OCI-M1 (cell line): Measurements from ENCODE around the gene FRA10AC1.
A peak's percentile ranks its signal among the peaks of the same experiment; 100 is the strongest.
"Not testable (repeated sequence)": the region's sequence is repeated elsewhere in the genome, so short reads cannot be mapped to it uniquely, and the experiment has no call there.

Experiments
- DNase-seq: peaks from one replicate; lab custom pipeline; 2025; lab: John Stamatoyannopoulos, UW

The FRA10AC1 gene

GRCh38 chr10:93703066-93703465 lies 674 bp upstream of the FRA10AC1 start:
- DNase-seq: peak; percentile 57

GRCh38 chr10:93701866-93702209 lies 554 bp downstream of the FRA10AC1 start:
- DNase-seq: peak; percentile 80

DNA sequence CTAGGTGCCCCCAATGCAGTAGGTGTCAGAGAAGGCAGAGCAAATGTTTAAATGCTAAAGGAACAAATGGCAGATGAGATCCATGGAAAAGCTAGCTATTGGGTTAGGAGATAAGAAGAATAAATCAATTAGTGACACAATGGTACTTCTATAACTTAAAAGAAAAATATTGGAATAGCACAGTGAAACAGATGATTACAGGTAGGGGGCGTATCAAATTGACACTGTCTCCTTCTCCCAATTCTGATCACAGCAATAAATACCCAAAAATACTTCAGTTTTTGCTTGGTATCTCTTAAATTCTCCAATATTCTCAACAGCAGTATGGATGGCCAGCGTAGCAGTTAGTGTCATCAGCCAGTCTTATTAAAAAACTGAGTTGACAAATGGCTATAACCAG lies 5.2 kb downstream of the FRA10AC1 start:
- no peak for DNase-seq

DNA sequence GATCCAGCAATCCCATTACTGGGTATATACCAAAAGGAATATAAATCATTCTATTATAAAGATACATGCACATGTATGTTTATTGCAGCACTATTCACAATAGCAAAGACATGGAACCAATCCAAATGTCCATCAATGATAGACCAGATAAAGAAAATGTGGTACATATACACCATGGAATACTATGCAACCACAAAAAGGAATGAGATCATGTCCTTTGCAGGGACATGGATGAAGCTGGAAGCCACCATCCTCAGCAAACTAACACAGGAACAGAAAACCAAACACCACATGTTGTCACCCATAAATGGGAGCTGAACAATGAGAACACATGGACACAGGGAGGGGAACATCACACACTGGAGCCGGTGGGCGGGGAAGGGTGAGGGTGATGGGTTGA lies 5.8 kb downstream of the FRA10AC1 start:
- not testable (repeated sequence) for DNase-seq

DNA sequence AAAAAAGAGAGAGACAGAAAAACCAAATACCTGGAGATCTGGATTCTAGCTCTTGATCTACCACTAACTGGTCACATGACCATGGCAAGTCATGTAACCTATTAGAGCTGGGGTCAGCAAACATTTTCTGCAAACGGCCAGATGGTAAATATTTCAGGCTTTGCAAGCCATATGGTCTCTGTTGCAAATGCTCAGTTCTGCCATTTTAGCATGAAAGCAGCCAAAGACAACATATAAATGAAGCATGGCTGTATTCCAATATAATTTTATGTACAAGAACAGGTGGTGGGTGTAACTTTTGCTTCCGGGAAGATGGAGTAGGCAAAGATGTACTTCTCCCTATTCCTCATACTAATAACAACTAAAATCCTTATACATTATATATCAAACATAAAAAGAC lies 6.7 kb downstream of the FRA10AC1 start:
- no peak for DNase-seq

DNA sequence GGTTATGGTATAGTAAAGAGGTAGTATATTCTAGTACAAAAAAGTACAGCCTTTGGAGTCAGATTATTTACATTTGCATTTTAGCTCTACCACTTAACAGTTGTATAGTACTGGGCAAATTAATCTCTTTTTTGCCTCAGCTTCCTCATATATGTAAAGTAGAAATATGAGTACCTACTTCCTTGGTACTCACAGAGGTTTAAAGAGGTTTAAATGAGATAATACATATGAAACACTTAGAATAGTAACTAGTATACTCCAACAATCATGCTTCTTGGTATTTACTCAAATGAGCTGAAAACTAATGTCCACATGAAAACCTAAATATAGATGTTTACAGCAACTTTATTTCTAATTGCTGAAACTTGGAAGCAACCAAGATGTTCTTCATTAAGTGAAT lies 14.7 kb downstream of the FRA10AC1 start:
- DNase-seq: no peak

GRCh38 chr10:93680412-93681047 lies 21.9 kb downstream of the FRA10AC1 start:
- peak; percentile 76 for DNase-seq

GRCh38 chr10:93678805-93679587 lies 23.4 kb downstream of the FRA10AC1 start:
- DNase-seq: no peak

DNA sequence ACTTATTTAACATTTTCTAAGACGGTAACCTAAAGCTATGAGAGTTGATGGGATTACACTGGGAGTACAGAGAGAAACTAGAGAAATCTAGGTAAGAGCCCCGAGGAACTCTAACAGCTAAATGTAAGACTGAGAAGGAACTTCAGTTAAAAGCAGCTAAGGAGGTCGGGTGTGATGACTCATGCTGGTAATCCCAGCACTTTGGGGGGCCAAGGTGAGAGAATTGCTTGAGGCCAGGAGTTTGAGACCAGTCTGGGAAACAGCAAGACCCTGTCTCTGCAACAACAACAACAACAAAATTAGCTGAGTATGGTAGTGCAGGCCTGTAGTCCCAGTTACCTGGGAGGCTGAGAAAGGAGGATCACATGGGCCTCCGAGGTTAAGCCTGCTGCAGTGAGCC lies 24.0 kb downstream of the FRA10AC1 start:
- DNase-seq: no peak

DNA sequence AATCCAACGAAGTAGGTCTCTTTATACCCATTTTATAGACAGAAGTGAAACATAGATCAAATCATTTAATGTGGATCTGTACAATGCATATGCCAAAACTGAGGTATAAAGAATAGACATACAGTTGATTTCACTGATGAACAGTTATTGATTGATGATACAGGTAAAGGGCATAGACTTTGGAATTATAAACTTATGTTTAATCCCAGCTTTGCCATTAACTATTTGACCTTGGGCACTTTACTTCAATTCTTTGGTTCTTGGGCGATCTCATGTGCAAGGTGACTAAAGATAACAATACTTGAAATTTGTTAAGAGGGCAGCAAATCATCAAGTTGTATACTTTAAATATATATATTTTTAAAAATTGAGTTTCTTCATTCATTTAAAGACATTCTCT lies 28.6 kb downstream of the FRA10AC1 start:
- no peak for DNase-seq

GRCh38 chr10:93672890-93673289 lies 29.5 kb downstream of the FRA10AC1 start:
- DNase-seq: no peak

DNA sequence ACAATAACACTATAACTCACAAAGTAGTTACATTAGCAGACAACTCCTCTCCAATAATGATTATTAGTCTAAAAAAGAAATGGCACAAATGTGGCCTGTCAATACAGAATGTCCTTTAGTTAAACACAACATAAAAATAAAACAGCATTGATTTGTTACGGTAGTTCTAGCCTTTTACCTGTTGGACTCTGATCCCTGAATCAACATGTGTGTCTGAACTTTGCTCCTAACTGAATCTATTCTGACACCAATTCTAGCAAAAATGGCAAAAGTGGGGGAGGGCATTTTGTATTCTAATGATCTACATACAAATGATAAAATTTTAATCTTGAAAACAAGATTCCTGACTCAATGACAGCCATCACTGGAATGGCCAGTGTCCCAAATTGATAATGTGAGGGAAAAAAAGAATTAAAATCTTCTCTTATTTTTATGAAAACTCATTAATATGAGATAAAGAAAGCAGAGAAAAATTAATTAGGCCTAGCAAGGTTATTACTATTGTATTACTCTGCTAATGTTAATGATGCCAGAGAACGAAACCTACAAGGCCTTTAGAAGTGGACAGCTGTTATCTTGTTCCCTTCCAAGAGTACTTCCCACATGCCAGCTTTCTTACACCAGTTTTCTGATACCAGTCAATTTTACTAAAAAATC lies 30.2 kb downstream of the FRA10AC1 start:
- DNase-seq: no peak

DNA sequence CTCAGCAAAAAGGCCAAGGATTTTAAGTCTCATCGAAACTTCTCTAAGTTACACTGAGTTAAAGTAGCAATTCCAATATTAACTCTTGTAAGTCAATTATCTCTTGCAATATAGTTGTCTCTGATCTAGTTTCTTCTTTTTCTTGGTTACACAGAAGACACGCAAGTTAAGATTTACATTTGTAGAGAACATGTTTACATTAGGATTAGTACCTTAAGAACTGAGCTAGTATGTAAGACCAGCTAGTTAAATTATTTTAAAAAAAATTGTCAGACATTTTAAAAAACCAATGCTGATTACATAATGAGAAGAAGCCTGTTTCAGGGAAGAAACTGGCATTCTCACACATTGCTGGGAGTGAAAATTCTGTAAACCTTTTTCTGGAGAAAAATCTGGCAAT lies 31.4 kb downstream of the FRA10AC1 start:
- no peak for DNase-seq

DNA sequence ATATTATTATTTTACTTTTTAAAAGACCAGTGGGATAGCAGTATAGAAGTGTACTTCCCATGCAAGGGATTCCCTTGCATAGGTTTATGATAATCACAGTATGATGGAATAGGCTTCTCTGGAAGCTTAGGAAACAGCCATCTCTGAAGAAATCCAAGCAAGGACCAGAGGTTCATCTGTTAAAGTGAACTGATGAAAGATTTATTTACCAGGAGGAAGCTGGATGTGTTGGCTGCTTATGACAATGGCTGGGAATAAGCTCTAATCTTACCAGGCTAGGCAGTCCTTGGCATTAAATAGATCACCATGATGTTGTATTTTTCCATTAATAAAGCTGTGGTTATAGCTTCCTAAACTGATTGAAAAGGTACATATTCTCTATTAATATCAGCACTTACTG lies 32.0 kb downstream of the FRA10AC1 start:
- DNase-seq: no peak

GRCh38 chr10:93667795-93668194 lies 34.6 kb downstream of the FRA10AC1 start:
- no peak for DNase-seq

DNA sequence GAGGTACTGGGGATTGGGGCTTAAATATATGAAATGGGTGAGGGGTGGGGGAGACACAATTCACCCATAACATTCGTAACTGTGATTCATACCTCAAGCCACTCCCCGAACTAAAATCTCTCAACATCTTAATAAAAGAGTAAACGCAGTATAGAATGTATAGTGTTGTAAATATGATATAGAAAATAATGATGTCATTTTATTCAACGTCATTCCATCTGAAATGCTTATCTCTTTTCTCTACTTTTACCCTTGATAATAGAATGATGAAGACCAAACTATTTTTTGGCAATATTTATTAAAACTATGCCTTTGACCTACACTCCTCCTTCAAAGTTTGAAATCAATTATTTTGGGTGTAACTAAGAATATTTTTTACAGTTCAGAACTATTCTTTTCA lies 36.4 kb downstream of the FRA10AC1 start:
- DNase-seq: no peak

DNA sequence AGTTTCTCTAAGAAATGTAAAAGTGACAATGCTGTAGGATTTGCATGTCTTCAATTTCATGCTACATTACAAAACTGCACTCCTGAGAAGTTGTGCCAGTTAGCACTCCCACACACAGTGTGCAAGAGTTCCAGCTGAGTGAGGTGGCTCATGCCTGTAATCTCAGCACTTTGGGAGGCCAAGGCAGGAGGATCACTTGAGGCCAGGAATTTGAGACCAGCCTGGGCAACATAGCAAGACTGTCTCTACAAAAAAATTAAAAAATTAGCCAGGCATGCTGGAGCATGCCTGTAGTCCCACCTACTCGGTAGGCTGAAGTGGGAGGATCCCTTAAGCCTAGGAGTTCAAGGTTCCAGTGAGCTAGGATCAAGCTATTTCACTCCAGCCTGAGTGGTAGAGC lies 44.6 kb downstream of the FRA10AC1 start:
- DNase-seq: no peak

DNA sequence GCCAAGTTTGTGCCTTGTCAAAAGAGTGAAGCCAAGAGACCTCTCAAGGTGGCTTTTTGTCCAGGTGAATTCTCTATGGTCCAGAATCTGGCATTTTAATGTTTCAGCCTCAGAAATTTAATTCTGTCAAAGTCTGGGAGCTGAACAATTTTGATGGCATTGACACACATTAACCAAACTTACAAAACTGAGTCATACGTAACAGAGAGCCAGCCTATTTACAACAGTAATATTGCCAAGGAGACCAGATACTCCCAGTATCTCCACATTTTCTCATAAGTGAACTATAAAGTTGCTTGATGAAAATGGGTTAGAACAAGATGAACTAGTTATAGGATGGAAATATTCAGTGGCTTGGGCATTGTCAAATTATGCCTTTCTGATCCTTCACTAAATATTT lies 46.2 kb downstream of the FRA10AC1 start:
- DNase-seq: no peak

DNA sequence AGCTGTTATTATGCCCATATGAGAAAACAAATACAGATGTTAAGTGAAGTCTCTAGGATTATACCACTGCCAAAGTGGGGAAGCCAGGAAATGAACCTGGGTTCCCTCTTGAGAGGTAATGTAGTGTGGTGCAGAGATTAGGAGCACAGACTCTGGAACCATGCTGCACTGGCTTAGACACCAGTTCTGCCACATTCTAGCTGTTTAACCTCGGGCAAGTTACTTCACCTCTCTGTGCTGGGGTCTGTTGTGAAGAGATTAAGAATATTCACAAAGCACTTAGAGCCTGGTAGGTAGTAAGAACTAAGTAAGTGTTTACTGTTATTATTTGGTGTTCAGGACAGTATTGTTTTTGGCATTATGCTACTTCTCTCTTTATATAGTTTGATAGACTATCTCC lies 48.2 kb downstream of the FRA10AC1 start:
- DNase-seq: no peak

DNA sequence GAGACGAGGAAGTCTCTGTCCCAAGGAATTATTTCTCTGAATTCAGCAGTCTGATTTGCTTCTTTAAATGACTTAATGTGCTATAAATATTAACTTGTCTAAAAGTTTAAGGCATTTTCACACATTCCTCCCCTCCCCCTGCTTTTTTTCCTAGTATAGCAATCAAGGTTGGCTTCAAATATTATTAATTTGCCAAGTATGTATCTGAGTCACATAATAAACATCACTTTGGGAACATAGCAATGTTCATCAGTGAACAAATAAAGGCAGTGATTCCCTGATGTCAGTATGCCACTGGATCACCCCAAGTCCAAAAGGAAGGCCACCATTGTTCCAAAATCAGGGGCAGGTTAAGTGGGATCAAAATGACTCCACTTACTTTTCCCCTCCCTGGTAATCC lies 49.5 kb downstream of the FRA10AC1 start:
- no peak for DNase-seq

GRCh38 chr10:93639791-93640190 lies 62.6 kb downstream of the FRA10AC1 start:
- DNase-seq: no peak

DNA sequence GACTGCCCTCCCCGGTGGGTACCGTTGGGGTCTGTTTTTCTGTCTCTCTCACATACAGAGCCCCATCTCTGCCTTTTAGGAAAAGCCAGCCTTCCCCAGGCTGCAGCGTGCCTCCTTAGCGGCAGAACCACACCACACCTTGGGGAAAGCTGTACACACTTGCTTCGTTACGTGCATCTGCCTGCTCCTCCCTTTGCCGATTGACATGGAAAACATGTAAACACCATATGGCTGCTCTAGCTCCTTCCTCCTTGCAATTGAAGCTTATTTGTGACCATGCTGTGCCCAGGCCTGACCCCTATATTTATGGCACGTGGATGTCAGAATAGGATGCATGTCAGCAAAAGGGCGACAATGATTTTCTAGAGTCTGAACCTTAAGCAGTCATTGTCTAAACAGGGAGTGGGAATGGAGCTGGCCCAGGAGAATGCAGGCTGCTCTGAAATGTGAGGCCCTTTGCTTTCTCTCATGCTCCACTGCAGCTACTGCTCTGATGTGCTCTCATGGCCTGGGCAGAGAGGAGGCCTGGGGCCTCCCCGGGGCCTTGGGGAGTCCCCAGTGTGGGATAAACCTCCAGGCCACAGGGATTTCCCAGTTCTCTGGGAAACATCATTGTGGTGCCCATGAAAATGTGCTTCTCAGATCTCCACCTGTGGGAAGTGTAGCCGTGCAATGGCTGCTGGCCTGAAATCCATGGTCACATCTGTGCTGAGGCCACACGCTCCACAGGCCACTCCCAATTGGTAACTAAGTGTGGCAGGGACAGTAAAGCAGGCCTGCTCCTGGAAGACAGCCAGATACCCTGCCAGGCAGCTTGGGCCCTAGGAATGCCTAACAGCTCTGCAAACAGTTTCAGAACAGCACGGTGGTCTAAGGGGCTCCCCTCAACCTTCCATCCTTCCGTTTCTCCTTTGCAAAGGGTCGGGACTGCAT lies 71.5 kb downstream of the FRA10AC1 start:
- no peak for DNase-seq
